Urinary bladder (tissue), 4 donors: Measurements from ENCODE around the gene ATPAF2. TPM values are rescaled to one million over a fixed set of nuclear protein-coding genes. Genes with fewer than 3 reads are reported as not detected.
A peak's percentile ranks its signal among the peaks of the same experiment; 100 is the strongest.

ENCODE experiments used
- DNase-seq: peaks from one replicate; pipeline ENCODE4 v3.0.0-alpha.2; 2015; ENCODE audit errors: extremely low spot score
- H3K27ac ChIP-seq: one replicate; pipeline ENCODE4 v1.5.1; 2013; ENCODE audit warnings: low read depth, mild to moderate bottlenecking, moderate library complexity
- H3K36me3 ChIP-seq: one replicate; pipeline ENCODE4 v1.6.1; 2013; ENCODE audit warnings: mild to moderate bottlenecking, moderate library complexity; ENCODE audit not compliant: insufficient read depth
- H3K4me1 ChIP-seq: one replicate; pipeline ENCODE4 v1.6.1; 2013; ENCODE audit warnings: mild to moderate bottlenecking, moderate library complexity; ENCODE audit not compliant: insufficient read depth
- H3K4me3 ChIP-seq: one replicate; pipeline ENCODE4 v1.5.1; 2013; ENCODE audit warnings: low read depth, low read length
- WGBS: extraction: QIAGEN DNeasy Blood & Tissue Kit; methylation state at CpG from one replicate; pipeline ENCODE4 v1.1.7; 2013; 5-methylcytosine and 5-hydroxymethylcytosine counted together
- polyA plus RNA-seq: library from polyadenylated mRNA; stranded (reverse); fragments of 200-250 nt; gene quantifications from one replicate; pipeline ENCODE4 v1.2.3, GENCODE V29; 2013
- total RNA-seq: library from RNA; depleted of rRNA; stranded (reverse); fragments of >200 nt; gene quantifications from one replicate; pipeline ENCODE4 v1.2.3, GENCODE V29; 2014
- donor health status: healthy with polysubstance abuse.
- donor health status: healthy.

The ATPAF2 gene
- total and polyA plus RNA-seq, 2 donors = 15.9 to 17.3 TPM

DNA sequence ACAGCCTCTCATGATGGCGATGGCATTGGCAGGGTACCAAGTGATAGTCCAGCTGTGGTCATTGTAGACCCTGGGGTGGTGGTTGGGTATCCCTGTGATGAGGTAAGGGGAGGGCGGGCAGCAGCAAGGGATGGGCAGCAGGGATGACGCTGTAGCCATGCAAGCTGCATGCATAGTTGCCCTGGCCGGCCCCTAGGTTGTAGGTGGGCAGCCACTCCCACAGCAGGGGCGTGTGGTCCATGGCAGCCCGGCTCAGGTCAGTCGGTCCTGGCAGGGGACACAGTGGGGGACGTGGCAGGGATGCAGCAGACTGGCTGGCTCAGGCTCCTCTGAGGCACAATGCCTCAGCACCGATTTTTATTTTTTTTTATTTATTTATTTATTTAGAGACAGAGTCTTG, 57.6 kb downstream of the ATPAF2 start:
- Histone ChIP-seq H3K4me1 (no peaks in the 10 kb centered on the region), H3K4me3 (no peak overlapping the region), H3K36me3 (no peaks in the 10 kb centered on the region), H3K27ac (no peak overlapping the region)
- WGBS = 83% methylated on average over 9 of the region's 9 CpGs
- no peak for DNase-seq

DNA sequence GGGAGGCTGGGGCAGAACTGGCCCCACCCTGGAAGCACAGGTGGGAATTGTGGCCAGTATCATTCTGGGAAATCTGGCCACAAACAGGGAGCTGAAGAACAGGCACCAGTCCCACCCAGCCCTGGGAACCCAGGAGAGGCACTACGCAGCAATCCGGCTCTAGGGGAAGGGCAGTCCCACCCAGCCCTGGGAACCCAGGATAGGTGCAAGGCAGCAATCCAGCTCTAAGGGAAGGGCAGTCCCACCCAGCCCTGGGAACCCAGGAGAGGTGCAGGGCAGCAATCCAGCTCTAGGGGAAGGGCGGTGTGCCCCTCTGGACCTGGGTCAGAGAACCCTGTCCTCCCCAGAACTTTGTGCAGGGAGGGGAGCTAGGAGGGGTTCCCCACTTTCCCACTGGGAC, 59.2 kb downstream of the ATPAF2 start:
- DNase-seq = no peak
- Histone ChIP-seq H3K27ac (no peak overlapping the region), H3K4me3 (no peak overlapping the region), H3K36me3 (no peaks in the 10 kb centered on the region), H3K4me1 (no peaks in the 10 kb centered on the region)
- WGBS = 75% methylated on average over 3 of the region's 3 CpGs

DNA sequence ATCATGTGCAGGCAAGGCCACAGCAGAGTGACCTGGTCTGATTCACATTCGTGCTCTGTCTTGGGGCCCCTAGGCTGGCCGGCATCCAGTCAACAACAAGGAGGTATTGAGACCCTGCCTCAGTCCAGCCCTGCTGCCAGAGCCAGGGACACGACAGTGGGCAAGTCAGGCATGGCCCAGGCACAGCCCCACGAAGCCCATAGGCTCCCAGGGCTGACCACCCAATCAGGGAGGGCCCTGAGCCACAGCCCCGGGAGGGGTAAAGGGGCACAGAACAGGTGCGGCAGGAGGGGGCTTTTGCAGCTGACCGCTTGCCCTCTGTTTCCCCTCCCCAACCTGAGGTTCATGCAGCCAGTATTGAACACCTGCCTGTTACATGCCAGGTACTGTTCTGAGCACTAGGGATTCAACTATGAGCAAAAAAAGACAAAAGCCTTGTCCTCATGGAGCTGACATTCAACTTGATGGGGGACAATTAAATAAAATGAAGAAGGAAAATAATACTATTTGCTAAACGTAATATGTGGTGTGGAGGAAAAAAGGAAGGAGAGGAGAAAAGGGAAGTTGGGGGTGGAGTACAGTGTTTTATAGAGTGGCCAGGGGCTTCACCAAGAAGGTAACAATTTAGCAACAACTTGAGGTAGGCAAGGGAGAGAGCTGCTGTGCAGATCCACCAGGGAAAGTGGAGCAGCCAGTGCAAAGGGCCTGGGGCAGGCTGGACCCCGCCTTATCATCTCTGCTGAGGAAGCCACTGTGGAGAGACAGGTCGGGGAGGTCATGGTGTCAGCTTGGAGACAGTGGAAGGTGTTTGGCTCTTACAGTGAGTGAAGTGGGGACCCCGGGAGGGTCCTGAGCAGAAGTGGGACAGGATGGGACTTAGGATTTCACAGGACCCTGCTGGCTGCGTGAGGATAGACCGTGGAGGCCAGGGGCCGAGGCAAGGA, 60.2 kb downstream of the ATPAF2 start:
- Histone ChIP-seq H3K36me3 (no peaks in the 10 kb centered on the region), H3K27ac (no peak overlapping the region), H3K4me1 (no peaks in the 10 kb centered on the region), H3K4me3 (no peak overlapping the region)
- DNase-seq = no peak
- WGBS = 87% methylated on average over 14 of the region's 14 CpGs

DNA sequence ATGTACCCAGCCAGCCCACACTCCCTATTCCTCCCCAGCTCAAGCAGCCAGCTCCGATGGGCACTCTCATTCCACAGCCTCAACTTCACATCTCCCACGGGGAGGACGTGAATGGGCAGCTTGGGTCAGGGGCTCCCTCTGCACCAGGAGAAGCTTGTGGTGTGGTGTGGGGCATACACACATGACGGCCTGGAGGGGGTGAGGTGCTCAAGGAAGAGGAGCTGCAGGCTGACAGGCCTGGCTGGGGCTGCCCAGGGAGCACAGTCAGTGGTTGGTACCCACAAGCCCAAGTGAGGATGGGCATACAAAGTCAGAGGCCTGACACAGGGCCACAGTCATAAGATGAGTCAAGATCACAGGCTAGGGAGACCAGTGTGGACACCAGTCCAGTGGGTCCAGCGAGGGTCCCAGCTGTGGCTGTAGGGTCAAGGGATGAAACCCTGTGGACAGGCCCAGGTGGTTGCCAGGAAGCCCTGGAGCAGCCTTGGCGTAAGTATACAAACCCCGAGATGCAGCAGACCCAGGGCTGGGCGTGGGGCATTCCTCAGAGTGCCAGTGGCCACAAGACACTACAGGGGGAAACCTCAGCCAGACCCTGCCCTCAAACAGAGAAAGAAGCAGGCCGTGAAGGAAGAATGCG, 61.9 kb downstream of the ATPAF2 start:
- WGBS = 85% methylated on average over 10 of the region's 10 CpGs
- no peaks in the 10 kb centered on the region for H3K36me3 ChIP-seq
- no peak for DNase-seq
- no peak overlapping the region for H3K4me3 ChIP-seq
- H3K4me1 ChIP-seq = no peaks in the 10 kb centered on the region
- no peak overlapping the region for H3K27ac ChIP-seq

DNA sequence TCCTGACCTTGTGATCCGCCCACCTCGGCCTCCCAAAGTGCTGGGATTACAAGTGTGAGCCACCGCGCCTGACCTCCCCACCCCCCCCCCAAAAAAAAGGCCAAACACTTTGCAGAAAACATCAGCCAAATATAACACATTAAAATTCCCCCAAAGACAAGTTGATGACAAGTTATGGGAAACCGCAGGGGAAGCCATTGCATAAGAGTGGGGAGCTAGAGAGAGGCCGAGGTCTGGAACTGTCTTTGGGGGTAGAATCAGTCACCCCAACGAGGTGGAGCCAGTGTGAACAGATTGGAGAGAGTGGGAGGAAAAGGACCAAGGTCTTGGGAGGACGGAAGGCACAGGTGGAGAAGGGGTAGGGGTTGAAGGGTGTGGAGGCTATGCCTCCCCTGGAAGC, 63.5 kb downstream of the ATPAF2 start:
- Histone ChIP-seq H3K27ac (no peak overlapping the region), H3K4me1 (no peaks in the 10 kb centered on the region), H3K36me3 (no peaks in the 10 kb centered on the region), H3K4me3 (no peak overlapping the region)
- 74% methylated on average over 8 of the region's 8 CpGs for WGBS
- no peak for DNase-seq

DNA sequence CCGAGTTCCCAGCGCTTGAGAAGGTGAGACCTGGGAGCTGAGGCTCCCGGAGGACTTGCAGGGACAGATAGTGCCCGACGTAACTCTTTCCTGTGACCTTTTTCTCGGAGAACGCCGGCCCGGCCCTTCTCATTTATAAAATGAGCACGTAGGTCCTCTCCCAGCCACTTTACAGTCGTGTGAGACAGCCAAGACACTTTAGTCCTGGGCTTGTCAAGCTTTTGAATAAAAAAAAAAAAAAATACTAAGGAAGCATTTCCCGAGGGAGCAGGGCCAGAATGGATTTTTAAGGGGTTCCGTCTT, 66.1 kb downstream of the ATPAF2 start:
- Histone ChIP-seq H3K4me1 (no peaks in the 10 kb centered on the region), H3K27ac (no peak overlapping the region), H3K4me3 (peak overlapping the region; percentile 51), H3K36me3 (no peaks in the 10 kb centered on the region)
- WGBS = 3% methylated on average over 13 of the region's 13 CpGs
- DNase-seq = no peak

- under 1% methylated on average over 59 of the region's 59 CpGs for WGBS
- Histone ChIP-seq H3K4me1 (no peaks in the 10 kb centered on the region), H3K36me3 (no peaks in the 10 kb centered on the region), H3K4me3 (peak within 1 kb of the TSS; percentile 89), H3K27ac (peak within 1 kb of the TSS; percentile 75)
- DNase-seq = peak; percentile 100
Measured at GRCh38 chr17:17972126-17972951, 66.6 kb downstream of the ATPAF2 start, which contains the start of the genes DRC3 and TOM1L2. TSS of gene DRC3 (plus strand) at chr17:17972862. CDS start at chr17:17977599, 4,737 bp downstream. TSS of gene TOM1L2 (minus strand) at chr17:17972400. CDS start at chr17:17972313, 87 bp downstream.

DNA sequence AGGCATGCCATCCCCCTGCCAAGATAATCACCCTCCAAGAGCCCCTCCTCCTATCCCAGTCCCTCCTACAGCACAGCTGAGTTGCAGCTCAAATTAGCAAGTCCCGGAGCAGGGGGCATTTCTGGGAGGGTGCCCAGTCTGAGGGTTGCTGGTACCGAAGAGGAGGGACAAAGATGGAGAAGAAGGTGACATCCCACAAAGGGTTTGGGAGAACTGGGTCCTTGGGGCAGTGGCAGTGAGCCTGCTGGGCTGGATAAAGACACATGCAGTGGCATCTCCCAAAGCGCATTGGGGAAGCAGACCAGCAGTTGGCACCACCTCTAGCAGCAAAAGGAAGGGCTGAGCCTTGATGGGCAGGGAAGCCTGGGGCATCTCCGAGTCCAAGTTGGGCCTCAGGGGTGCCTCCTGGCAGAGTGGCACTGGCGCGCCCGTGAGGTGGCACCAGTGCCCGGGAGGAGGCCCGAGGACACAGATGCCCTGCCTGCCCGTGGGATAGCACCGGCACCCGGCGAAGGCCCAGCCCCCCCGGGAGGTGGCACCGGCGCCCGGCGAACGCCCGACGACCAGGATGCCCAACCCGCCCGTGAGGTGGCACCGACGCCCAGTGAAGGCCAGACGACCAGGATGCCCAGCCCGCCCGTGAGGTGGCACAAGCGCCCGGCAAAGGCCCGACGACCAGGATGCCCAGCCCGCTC, 67.4 kb downstream of the ATPAF2 start:
- no peaks in the 10 kb centered on the region for H3K36me3 ChIP-seq
- H3K27ac ChIP-seq = peak overlapping the region; percentile 75
- peak overlapping the region; percentile 89 for H3K4me3 ChIP-seq
- DNase-seq = no peak
- no peaks in the 10 kb centered on the region for H3K4me1 ChIP-seq
- WGBS = 3% methylated on average over 33 of the region's 33 CpGs

GRCh38 chr17:17970699-17971430, 68.1 kb downstream of the ATPAF2 start:
- DNase-seq = no peak
- H3K4me3 ChIP-seq = peak overlapping the region; percentile 89
- no peaks in the 10 kb centered on the region for H3K36me3 ChIP-seq
- no peaks in the 10 kb centered on the region for H3K4me1 ChIP-seq
- H3K27ac ChIP-seq = no peak overlapping the region
- 35% methylated on average over 1 of the region's 1 CpG for WGBS

Other genes with a start within 250 kb of the ATPAF2 start
- 21.1 TPM for gene SREBF1, start 202.2 kb downstream of the ATPAF2 start, total RNA-seq
- gene SREBF1, start 202.2 kb downstream of the ATPAF2 start, polyA plus RNA-seq = 56.2 TPM
- gene TOM1L2, start 66.8 kb downstream of the ATPAF2 start, total RNA-seq = 33.0 TPM
- gene TOM1L2, start 66.8 kb downstream of the ATPAF2 start, polyA plus RNA-seq = 58.7 TPM
- 3.6 TPM for gene DRC3, start 66.3 kb downstream of the ATPAF2 start, total RNA-seq
- gene DRC3, start 66.3 kb downstream of the ATPAF2 start, polyA plus RNA-seq = 1.6 TPM
- gene GID4, start 240 bp upstream of the ATPAF2 start, total RNA-seq = 9.5 TPM
- gene GID4, start 240 bp upstream of the ATPAF2 start, polyA plus RNA-seq = 14.6 TPM
- gene DRG2, start 48.8 kb upstream of the ATPAF2 start, total RNA-seq = 20.3 TPM
- 35.9 TPM for gene DRG2, start 48.8 kb upstream of the ATPAF2 start, polyA plus RNA-seq
- 1.2 TPM for gene MYO15A, start 69.6 kb upstream of the ATPAF2 start, total RNA-seq
- gene MYO15A, start 69.6 kb upstream of the ATPAF2 start, polyA plus RNA-seq = 1.4 TPM
- 62.6 TPM for gene ALKBH5, start 144.7 kb upstream of the ATPAF2 start, total RNA-seq
- 83.8 TPM for gene ALKBH5, start 144.7 kb upstream of the ATPAF2 start, polyA plus RNA-seq
- gene LLGL1, start 186.5 kb upstream of the ATPAF2 start, total RNA-seq = 25.6 TPM
- gene LLGL1, start 186.5 kb upstream of the ATPAF2 start, polyA plus RNA-seq = 24.5 TPM
- 87.2 TPM for gene FLII, start 219.6 kb upstream of the ATPAF2 start, total RNA-seq
- 249 TPM for gene FLII, start 219.6 kb upstream of the ATPAF2 start, polyA plus RNA-seq
- gene MIEF2, start 221.5 kb upstream of the ATPAF2 start, total RNA-seq = 11.7 TPM
- gene MIEF2, start 221.5 kb upstream of the ATPAF2 start, polyA plus RNA-seq = 13.7 TPM